Measurements from ENCODE around the gene EVA1C.

Gene EVA1C

GRCh38 chr21:32463889-32464300, 51.4 kb downstream of the EVA1C start:
- no peaks in the 10 kb centered on the region for H3K4me1 ChIP-seq (ENCODE audit: low read length)
- H4K20me1 ChIP-seq (ENCODE audit: insufficient read depth, low read length) = no peaks in the 10 kb centered on the region
- no peaks in the 10 kb centered on the region for H3K27me3 ChIP-seq (ENCODE audit: low read depth, low read length)
- no peak overlapping the region for H3K9ac ChIP-seq (ENCODE audit: low read length)
- H3K9me3 ChIP-seq (ENCODE audit: insufficient read depth, low read length) = no peaks in the 10 kb centered on the region
- no peaks in the 10 kb centered on the region for H3K36me3 ChIP-seq (replicated peaks; ENCODE audit: low read depth, low read length)
- H3K4me3 ChIP-seq (ENCODE audit: low read length) = no peak overlapping the region
- no peak overlapping the region for H2AFZ ChIP-seq (ENCODE audit: low read depth, low read length)
- no peak for TF ChIP-seq CTCF (IDR thresholded peaks at IDR 0.05; ENCODE audit: low read depth, low read length)
- no peak for TF ChIP-seq EZH2phosphoT487 (IDR thresholded peaks at IDR 0.05; ENCODE audit: low read depth)
- H3K4me2 ChIP-seq (ENCODE audit: low read length) = no peak overlapping the region
- no peaks in the 10 kb centered on the region for H3K79me2 ChIP-seq (ENCODE audit: low read length)
- no peak overlapping the region for H3K27ac ChIP-seq (ENCODE audit: low read length)

- H3K4me1 ChIP-seq (ENCODE audit: low read length) = no peaks in the 10 kb centered on the region
- TF ChIP-seq CTCF (IDR thresholded peaks at IDR 0.05; ENCODE audit: low read depth, low read length) (no peak), EZH2phosphoT487 (IDR thresholded peaks at IDR 0.05; ENCODE audit: low read depth) (no peak)
- H4K20me1 ChIP-seq (ENCODE audit: insufficient read depth, low read length) = no peaks in the 10 kb centered on the region
- H3K9me3 ChIP-seq (ENCODE audit: insufficient read depth, low read length) = no peaks in the 10 kb centered on the region
- H3K27me3 ChIP-seq (ENCODE audit: low read depth, low read length) = no peaks in the 10 kb centered on the region
- H3K4me3 ChIP-seq (ENCODE audit: low read length) = no peak overlapping the region
- H3K27ac ChIP-seq (ENCODE audit: low read length) = no peak overlapping the region
- no peak overlapping the region for H2AFZ ChIP-seq (ENCODE audit: low read depth, low read length)
- H3K36me3 ChIP-seq (replicated peaks; ENCODE audit: low read depth, low read length) = no peaks in the 10 kb centered on the region
- no peak overlapping the region for H3K4me2 ChIP-seq (ENCODE audit: low read length)
- H3K79me2 ChIP-seq (ENCODE audit: low read length) = no peaks in the 10 kb centered on the region
- no peak overlapping the region for H3K9ac ChIP-seq (ENCODE audit: low read length)
These were observed 54.8 kb downstream of the EVA1C start for GRCh38 chr21:32467291-32467690.

- Histone ChIP-seq H3K27ac (ENCODE audit: low read length) (no peak overlapping the region), H3K4me1 (ENCODE audit: low read length) (no peaks in the 10 kb centered on the region), H3K79me2 (ENCODE audit: low read length) (no peaks in the 10 kb centered on the region), H3K27me3 (ENCODE audit: low read depth, low read length) (no peaks in the 10 kb centered on the region), H4K20me1 (ENCODE audit: insufficient read depth, low read length) (no peaks in the 10 kb centered on the region), H3K9me3 (ENCODE audit: insufficient read depth, low read length) (no peaks in the 10 kb centered on the region), H2AFZ (ENCODE audit: low read depth, low read length) (no peak overlapping the region), H3K36me3 (replicated peaks; ENCODE audit: low read depth, low read length) (no peaks in the 10 kb centered on the region), H3K9ac (ENCODE audit: low read length) (no peak overlapping the region), H3K4me3 (ENCODE audit: low read length) (no peak overlapping the region), H3K4me2 (ENCODE audit: low read length) (no peak overlapping the region)
- no peak for TF ChIP-seq EZH2phosphoT487 (IDR thresholded peaks at IDR 0.05; ENCODE audit: low read depth)
These were observed 56.2 kb downstream of the EVA1C start for GRCh38 chr21:32468681-32469111.

GRCh38 chr21:32469628-32470027, 57.1 kb downstream of the EVA1C start:
- Histone ChIP-seq H3K79me2 (ENCODE audit: low read length) (no peaks in the 10 kb centered on the region), H4K20me1 (ENCODE audit: insufficient read depth, low read length) (no peaks in the 10 kb centered on the region), H3K4me3 (ENCODE audit: low read length) (no peak overlapping the region), H3K27me3 (ENCODE audit: low read depth, low read length) (no peaks in the 10 kb centered on the region), H3K4me2 (ENCODE audit: low read length) (no peak overlapping the region), H3K36me3 (replicated peaks; ENCODE audit: low read depth, low read length) (no peaks in the 10 kb centered on the region), H3K4me1 (ENCODE audit: low read length) (no peaks in the 10 kb centered on the region), H3K27ac (ENCODE audit: low read length) (no peak overlapping the region), H3K9me3 (ENCODE audit: insufficient read depth, low read length) (no peaks in the 10 kb centered on the region), H3K9ac (ENCODE audit: low read length) (no peak overlapping the region), H2AFZ (ENCODE audit: low read depth, low read length) (no peak overlapping the region)
- TF ChIP-seq EZH2phosphoT487 (IDR thresholded peaks at IDR 0.05; ENCODE audit: low read depth) (no peak), CTCF (IDR thresholded peaks at IDR 0.05; ENCODE audit: low read depth, low read length) (no peak)

- H3K4me3 ChIP-seq (ENCODE audit: low read length) = no peak overlapping the region
- no peaks in the 10 kb centered on the region for H3K4me1 ChIP-seq (ENCODE audit: low read length)
- no peak for TF ChIP-seq EZH2phosphoT487 (IDR thresholded peaks at IDR 0.05; ENCODE audit: low read depth)
- H3K9me3 ChIP-seq (ENCODE audit: insufficient read depth, low read length) = no peaks in the 10 kb centered on the region
- H3K36me3 ChIP-seq (replicated peaks; ENCODE audit: low read depth, low read length) = no peaks in the 10 kb centered on the region
- H3K27me3 ChIP-seq (ENCODE audit: low read depth, low read length) = no peaks in the 10 kb centered on the region
- no peaks in the 10 kb centered on the region for H3K79me2 ChIP-seq (ENCODE audit: low read length)
- no peaks in the 10 kb centered on the region for H4K20me1 ChIP-seq (ENCODE audit: insufficient read depth, low read length)
- no peak overlapping the region for H2AFZ ChIP-seq (ENCODE audit: low read depth, low read length)
- no peak overlapping the region for H3K9ac ChIP-seq (ENCODE audit: low read length)
- no peak overlapping the region for H3K4me2 ChIP-seq (ENCODE audit: low read length)
- no peak overlapping the region for H3K27ac ChIP-seq (ENCODE audit: low read length)
These were observed 57.7 kb downstream of the EVA1C start for GRCh38 chr21:32470206-32470605.

Measured in OCI-LY3 (cell line).